GM18499 (cell line): ENCODE measurements around the gene ADAMTS17.

Experiments
- ATAC-seq: cut with Tn5 transposase; IDR thresholded peaks from one replicate; pipeline ENCODE4 v1.9.1; 2021; ENCODE audit warnings: moderate number of reproducible peaks; ENCODE audit not compliant: insufficient read depth, unreplicated experiment

The ADAMTS17 gene

DNA sequence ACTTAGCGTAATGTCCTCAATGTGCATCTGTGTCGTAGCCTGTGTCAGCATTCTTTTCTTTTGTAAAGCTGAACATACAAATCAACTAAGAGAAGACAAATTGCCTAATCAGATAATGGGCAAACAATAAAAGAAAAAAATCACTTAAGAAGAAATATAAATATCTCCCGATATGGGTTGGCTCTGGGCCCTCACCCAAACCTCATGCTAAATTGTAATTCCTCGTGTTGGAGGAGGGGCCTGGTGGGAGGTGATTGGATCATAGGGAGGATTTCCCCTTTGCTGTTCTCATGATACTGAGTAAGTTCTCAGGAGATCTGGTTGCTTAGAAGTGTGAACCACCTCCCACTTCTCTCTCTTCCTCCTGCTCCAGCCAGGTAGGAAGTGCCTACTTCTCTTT is 323.6 kb downstream of the ADAMTS17 start:
- no peak for ATAC-seq

- ATAC-seq: no peak
Measured at GRCh38 chr15:100017140-100017539, 324.6 kb downstream of the ADAMTS17 start.

DNA sequence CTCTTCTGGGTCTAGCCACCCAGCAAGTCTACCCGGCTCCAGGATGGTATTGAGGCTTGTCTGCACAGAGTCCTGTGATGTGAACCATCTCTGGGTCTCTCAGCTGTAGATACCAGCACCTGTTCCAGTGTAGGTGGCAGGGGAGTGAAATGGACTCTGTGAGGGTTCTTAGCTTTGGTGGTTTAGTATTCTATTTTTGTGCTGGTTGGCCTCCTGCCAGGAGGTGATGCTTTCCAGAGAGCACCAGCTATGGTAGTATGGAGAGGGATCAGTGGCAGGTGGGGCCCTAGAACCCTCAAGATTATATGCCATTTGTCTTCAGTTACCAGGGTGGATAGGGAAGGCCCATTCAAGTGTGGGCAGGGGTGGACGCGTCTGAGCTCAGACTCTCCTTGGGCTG is 325.1 kb downstream of the ADAMTS17 start:
- ATAC-seq: no peak

DNA sequence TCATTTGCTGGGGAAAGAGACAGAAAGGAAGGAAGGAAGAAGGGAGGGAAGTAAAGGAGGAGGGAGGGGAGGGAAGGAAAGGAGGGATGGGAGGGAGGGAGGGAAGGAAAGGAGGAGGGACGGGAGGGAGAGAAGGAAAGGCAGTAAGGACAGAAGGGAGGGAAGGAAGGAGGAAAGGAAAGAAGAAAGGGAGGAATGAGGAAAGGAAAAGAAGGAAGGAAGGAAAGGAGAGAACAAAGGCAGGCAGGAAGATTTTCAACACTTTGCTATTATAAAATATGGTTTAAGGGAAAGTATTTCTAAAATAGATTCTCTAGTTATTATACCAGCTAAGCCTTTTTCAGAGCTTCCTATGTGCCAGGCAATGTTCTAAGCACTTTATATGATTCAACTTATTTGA is 330.5 kb downstream of the ADAMTS17 start:
- ATAC-seq: no peak

DNA sequence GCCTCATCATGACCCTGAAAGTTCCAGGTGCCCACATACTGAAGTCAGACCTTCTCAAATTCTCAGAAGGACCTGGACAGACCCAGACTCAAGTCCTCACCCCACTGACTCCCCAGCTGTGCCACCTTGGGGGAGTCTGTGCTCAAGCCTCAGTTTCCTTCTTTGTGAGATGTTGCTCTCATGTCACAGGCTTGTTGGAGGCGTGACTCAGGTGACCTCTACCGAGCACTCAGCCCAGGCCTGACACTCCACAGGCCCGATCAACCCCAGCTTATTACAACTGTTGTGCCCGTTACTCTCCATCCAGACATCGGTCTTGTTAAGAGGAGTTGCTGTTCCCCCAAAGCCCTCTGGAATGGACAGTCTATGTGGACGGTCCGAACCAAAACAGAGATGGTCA is 332.4 kb downstream of the ADAMTS17 start:
- ATAC-seq: no peak

- no peak for ATAC-seq
Measured at GRCh38 chr15:100008258-100008657, 333.5 kb downstream of the ADAMTS17 start.

GRCh38 chr15:100007609-100008008 is 334.2 kb downstream of the ADAMTS17 start:
- ATAC-seq: no peak

DNA sequence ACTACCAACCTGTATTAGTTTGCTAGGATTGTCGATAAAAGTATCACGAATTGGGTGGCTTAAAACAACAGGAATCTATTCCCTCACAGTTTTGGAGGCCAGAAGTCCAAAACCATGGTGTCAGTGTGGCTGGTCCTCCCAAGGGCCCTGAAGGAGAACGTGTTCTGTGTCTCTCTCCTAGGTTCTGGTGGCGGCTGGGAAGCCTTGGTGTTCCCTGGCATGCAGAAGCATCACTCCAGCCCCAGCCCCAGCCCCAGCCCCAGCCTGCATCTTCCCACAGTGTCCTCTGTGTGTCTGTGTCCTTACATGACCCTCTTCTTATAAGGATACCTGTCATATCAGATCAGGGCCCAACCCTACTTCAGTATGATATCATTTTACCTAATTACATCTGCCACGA is 336.1 kb downstream of the ADAMTS17 start:
- no peak for ATAC-seq

- ATAC-seq: no peak
Measured at GRCh38 chr15:100005013-100005412, 336.8 kb downstream of the ADAMTS17 start.

GRCh38 chr15:100002787-100003536 is 338.8 kb downstream of the ADAMTS17 start:
- ATAC-seq: no peak

DNA sequence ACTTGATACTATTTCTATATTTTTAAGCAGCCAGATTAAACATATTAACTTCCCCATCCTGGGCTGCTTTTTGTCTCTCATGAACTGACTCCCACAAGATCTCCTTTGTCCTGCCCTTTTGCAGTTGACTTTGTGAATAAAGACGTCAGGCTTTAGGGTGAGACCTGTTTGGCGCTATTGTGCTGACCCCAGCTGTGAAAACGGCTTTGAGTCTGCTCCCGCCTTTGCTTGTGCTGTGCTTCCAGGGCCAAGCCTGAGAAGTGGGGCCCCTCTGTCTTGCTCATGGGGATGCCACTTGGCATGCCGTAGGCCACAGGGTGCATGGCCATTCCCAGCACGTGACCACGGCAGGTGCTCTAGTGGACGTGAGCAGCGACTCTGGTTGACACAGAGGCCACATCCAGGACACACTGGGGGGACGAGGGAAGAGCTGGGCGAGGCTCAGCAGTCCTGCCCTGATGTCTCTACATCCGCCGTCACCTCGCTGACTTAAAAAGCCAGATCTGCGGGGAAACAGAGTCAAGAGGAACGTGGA is 339.6 kb downstream of the ADAMTS17 start:
- ATAC-seq: no peak

DNA sequence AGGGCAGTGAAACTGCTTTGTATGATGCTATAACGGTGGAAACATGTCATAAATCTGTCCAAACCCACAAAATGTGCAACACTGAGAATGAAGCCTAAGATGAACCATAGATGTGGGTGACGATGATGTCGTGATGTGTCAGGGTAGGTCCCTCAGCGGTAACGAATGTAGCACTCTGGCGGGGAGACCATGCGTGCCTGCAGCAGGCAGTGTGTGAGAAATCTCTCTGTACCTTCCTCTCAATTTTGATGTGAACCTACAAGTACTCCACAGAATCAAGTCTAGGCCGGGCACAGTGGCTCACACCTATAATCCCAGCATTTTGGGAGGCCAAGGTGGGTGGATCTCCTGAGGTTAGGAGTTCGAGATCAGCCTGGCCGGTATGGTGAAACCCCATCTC is 340.4 kb downstream of the ADAMTS17 start:
- no peak for ATAC-seq

GRCh38 chr15:99999282-100000070 is 342.3 kb downstream of the ADAMTS17 start:
- no peak for ATAC-seq

DNA sequence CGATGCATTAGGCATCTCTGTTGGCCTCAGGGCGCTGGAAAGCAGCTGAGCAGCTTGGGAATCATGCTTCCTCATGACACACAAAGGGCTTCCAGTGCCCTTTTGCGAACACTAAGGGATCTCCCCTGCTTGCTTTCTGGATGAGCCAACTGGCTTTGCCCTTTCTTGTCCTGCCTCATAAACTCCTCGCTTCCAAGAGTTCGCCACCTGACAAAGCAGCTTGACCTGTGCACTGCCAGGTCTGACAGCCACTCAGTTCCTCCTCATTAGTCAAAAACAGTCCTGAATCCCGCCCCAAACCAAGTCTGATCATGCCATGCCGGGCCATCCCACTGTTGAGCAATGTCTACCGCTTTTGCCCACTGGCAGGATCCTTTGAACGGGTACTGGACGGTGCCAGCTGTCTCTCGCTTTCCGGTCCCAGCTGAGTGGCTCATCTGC is 343.1 kb downstream of the ADAMTS17 start:
- ATAC-seq: no peak

GRCh38 chr15:99997112-99997651 is 344.6 kb downstream of the ADAMTS17 start:
- no peak for ATAC-seq

DNA sequence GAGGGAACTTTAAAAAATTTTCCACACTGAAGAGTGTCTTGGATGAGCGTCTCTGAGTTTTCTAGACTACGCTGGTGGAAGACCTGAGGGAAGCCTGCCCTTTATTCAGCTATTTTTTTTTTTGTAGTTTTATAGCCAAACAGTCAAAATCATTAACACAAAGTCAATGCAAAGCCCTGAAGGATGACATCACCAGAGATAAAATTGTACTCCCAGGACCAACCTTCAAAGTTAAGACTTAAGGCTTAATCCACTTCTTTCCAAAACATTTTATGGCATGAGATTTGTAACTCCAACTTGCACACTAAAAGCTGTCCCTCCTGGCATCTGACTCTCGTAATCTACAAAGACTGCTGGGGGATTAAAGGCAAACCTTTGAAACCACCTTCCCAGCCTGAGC is 345.1 kb downstream of the ADAMTS17 start:
- no peak for ATAC-seq

GRCh38 chr15:99995543-99995942 is 346.2 kb downstream of the ADAMTS17 start:
- ATAC-seq: no peak

- no peak for ATAC-seq
Measured at GRCh38 chr15:99994849-99995248, 346.9 kb downstream of the ADAMTS17 start.

DNA sequence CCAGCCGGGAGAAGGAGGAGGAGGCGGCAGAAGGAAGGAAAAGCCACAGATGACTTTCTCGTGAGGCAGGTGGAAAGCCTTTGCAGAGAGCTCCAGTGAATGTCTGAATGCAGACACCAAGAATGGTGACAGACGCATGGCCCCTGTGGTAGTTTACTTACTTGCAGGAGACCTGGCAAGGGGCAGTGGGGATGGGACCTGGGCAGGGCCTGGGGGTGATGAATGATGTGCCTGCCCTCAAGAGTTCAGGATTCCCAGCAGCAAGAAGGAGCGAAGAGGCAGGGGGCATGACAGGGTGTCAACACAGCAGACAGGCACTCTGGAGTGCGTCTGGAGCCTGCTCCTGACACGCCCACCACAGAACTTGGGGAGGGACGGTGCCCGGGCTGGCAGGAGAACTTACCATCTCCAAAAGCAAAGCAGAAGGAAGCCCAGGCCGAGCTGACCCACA is 348.1 kb downstream of the ADAMTS17 start:
- ATAC-seq: no peak

GRCh38 chr15:99993262-99993661 is 348.5 kb downstream of the ADAMTS17 start:
- ATAC-seq: no peak

GRCh38 chr15:99992611-99993231 is 349.1 kb downstream of the ADAMTS17 start:
- no peak for ATAC-seq
